NCI-H2029 (cell line): ENCODE data around the gene DMBT1.

ENCODE experiments used
- DNase-seq: peaks from one replicate; lab custom pipeline; 2025; lab: John Stamatoyannopoulos, UW

Gene DMBT1

GRCh38 chr10:122671355-122671754 lies 110.8 kb downstream of the DMBT1 start:
- DNase-seq: no peak

GRCh38 chr10:122672655-122673054 lies 112.1 kb downstream of the DMBT1 start:
- no peak for DNase-seq

GRCh38 chr10:122673269-122673668 lies 112.7 kb downstream of the DMBT1 start:
- no peak for DNase-seq

- no peak for DNase-seq
These were observed 113.2 kb downstream of the DMBT1 start for GRCh38 chr10:122673731-122674130.

GRCh38 chr10:122674781-122675180 lies 114.2 kb downstream of the DMBT1 start:
- no peak for DNase-seq

- no peak for DNase-seq
These were observed 114.7 kb downstream of the DMBT1 start for GRCh38 chr10:122675278-122675677.

GRCh38 chr10:122678266-122678665 lies 117.7 kb downstream of the DMBT1 start:
- no peak for DNase-seq

- DNase-seq: no peak
These were observed 122.0 kb downstream of the DMBT1 start for GRCh38 chr10:122682522-122682921.

- no peak for DNase-seq
These were observed 127.9 kb downstream of the DMBT1 start for GRCh38 chr10:122688293-122688989.

GRCh38 chr10:122689146-122689820 lies 128.7 kb downstream of the DMBT1 start:
- DNase-seq: no peak

GRCh38 chr10:122692744-122693143 lies 132.2 kb downstream of the DMBT1 start:
- no peak for DNase-seq
